GDM1 (cell line): Measurements from ENCODE around the gene ARFIP2.
A peak's percentile ranks its signal among the peaks of the same experiment; 100 is the strongest.

Experiments
- DNase-seq: peaks from one replicate; lab custom pipeline; 2025; lab: John Stamatoyannopoulos, UW

Gene ARFIP2

GRCh38 chr11:6442441-6442840, 38.7 kb downstream of the ARFIP2 start:
- no peak for DNase-seq

GRCh38 chr11:6440906-6441358, 40.2 kb downstream of the ARFIP2 start, which contains the start of gene HPX:
Gene HPX, minus strand, starts transcription at chr11:6440987. Its CDS starts 24 bp downstream, at chr11:6440963.
- DNase-seq = no peak

- peak; percentile 41 for DNase-seq
These were observed 42.1 kb downstream of the ARFIP2 start for GRCh38 chr11:6438979-6439571.

- DNase-seq = peak; percentile 39
These were observed 43.1 kb downstream of the ARFIP2 start for GRCh38 chr11:6437993-6438392.

DNA sequence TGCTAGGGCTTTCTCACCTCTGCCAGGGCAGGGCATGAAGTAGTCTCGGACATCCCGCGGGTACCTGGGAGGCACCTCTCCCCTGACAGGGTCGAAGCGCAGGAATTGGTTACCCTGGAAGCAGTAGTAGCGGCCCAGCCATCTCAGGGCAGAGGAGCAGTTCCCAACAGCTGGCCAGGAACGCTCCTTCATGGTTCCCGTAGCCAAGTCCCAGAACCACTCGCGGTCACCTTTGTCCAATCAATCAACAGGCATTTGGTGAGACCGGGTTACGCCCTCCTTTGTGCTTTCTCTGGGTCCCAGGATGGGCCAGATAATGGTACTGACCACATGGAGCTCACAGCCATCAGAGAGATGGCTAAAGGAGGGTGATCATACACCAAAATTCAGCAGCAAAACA, 43.7 kb downstream of the ARFIP2 start:
- no peak for DNase-seq

DNA sequence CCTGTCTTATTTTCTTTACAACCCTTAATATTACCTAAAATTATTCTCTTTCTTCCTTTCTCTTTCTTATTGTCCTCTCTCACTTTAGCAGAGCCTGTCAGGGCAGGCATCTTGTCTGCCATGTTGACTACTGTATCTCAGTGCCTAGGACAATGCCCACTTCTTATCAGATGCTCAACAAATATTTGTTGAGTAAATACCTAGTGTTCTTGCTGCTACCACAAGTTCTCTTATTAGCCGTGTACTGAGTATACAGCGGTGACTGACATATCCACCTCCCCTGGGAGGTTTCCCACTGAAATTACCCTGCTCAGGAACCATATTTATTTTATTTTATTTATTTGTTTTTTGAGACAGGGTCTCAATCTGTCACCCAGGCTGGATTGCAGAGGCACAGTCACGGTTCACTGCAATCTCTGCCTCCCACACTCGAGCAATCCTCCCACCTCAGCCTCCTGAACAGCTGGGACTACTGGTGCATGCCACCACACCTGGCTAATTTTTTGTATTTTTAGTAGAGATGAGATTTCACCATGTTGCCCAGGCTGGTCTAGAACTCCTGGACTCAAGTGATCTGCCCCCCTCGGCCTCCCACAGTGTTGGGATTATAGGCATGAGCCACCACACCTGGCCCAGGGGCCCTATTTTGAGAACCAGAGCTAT, 47.0 kb downstream of the ARFIP2 start:
- DNase-seq = no peak

- no peak for DNase-seq
These were observed 49.3 kb downstream of the ARFIP2 start for GRCh38 chr11:6431861-6432260.

DNA sequence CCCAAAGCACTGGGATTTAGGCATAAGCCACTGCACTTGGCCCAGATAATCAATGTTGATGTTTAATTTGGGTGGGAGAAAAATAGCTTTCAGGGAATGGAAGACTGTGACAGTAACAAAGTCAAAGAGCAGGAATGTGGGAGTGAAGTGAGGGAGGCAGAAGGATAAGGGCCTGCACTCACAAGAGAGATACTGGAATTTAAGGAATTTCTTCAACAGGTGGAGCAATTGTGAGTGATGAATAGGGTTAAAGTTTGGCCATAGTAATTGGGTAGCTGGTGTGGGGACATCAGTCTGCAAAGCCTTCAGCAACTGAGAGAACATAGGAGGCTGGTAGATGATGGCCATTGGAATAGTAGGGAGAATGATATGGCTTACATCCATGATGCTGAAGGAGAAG, 53.6 kb downstream of the ARFIP2 start:
- DNase-seq = no peak
